ENCODE measurements around the gene DPCD. TPM values are rescaled to one million over a fixed set of nuclear protein-coding genes. Genes with fewer than 3 reads are reported as not detected.

DPCD gene
- polyA plus RNA-seq, 1 of the 3 experiments (the other 2 are of a cell fraction), result 106 TPM

DNA sequence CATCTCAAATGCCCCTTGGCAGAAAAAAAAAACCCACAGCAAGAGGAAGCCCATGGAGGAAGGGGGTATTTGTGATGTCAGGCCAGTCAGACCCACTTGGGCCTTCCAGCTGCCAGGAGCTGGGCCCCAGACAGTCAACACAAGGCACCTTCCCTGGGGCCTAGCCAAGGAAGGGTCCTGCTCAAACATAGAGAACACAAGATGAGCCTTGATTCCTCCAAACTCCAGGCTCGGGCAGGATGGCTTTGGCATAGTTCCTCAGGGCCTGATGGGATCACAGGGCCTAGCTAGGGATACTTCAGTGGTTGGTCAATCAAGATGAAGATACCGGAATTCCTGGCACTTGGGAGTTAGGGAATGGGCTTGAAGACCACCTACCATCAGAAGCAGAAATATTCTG is 30.8 kb downstream of the DPCD start:
- Histone ChIP-seq H3K27ac (ENCODE audit: low read depth in 2 of 2, low read length in 1 of 2) (no peak overlapping the region), H3K9me2 (no peaks in the 10 kb centered on the region), H3K9ac (no peak overlapping the region), H3K27me3 (ENCODE audit: insufficient read depth) (no peaks in the 10 kb centered on the region), H3K79me2 (ENCODE audit: insufficient read depth) (no peaks in the 10 kb centered on the region), H3K4me1 (ENCODE audit: control insufficient read depth in 1 of 2, insufficient read depth in 2 of 2, low read depth in 1 of 2, low read length in 1 of 2) (peaks cover 0 to 45% of the 10 kb centered on the region in 2 experiments; a peak in 2 of 4 replicates), H2AFZ (ENCODE audit: low read depth) (no peak overlapping the region), H3K9me3 (no peaks in the 10 kb centered on the region), H3K36me3 (replicated peaks in 1 of 2; ENCODE audit: control insufficient read depth in 1 of 2, insufficient read depth in 2 of 2, low read length in 1 of 2) (peaks cover 9 to 11% of the 10 kb centered on the region in 2 experiments), H3F3A (replicated peaks; ENCODE audit: insufficient read depth) (no peaks in the 10 kb centered on the region), H4K20me1 (ENCODE audit: insufficient read depth) (no peaks in the 10 kb centered on the region), H3K4me2 (no peak overlapping the region), H3K4me3 (ENCODE audit: low read depth in 2 of 2, low read length in 1 of 2) (no peak overlapping the region)
- TF ChIP-seq RCOR1 (IDR thresholded peaks at IDR 0.05; ENCODE audit: low read length), result no peak
- no peak for TF ChIP-seq GATA2 (CRISPR knock-in tag; IDR thresholded peaks at IDR 0.05)
- no peak for TF ChIP-seq USF1 (IDR thresholded peaks at IDR 0.05; ENCODE audit: borderline replicate concordance, low read depth)
- TF ChIP-seq GABPA (IDR thresholded peaks at IDR 0.05; ENCODE audit: low read depth), result no peak
- TF ChIP-seq SIN3A (IDR thresholded peaks at IDR 0.05; ENCODE audit: borderline replicate concordance, low read depth, low read length), result no peak
- TF ChIP-seq TCF12 (IDR thresholded peaks at IDR 0.05), result no peak
- TF ChIP-seq CHD2 (IDR thresholded peaks at IDR 0.05; ENCODE audit: low read length, partially characterized antibody), result no peak
- no peak for TF ChIP-seq TAF1 (IDR thresholded peaks at IDR 0.05; ENCODE audit: borderline replicate concordance, low read depth, low read length)
- no peak for TF ChIP-seq IRF3 (IDR thresholded peaks at IDR 0.05; ENCODE audit: low read depth, low read length)
- no peak for TF ChIP-seq ELF1 (IDR thresholded peaks at IDR 0.05)
- TF ChIP-seq NRF1 (IDR thresholded peaks at IDR 0.05; ENCODE audit: low read depth, low read length), result no peak
- TF ChIP-seq, protein P1, sequence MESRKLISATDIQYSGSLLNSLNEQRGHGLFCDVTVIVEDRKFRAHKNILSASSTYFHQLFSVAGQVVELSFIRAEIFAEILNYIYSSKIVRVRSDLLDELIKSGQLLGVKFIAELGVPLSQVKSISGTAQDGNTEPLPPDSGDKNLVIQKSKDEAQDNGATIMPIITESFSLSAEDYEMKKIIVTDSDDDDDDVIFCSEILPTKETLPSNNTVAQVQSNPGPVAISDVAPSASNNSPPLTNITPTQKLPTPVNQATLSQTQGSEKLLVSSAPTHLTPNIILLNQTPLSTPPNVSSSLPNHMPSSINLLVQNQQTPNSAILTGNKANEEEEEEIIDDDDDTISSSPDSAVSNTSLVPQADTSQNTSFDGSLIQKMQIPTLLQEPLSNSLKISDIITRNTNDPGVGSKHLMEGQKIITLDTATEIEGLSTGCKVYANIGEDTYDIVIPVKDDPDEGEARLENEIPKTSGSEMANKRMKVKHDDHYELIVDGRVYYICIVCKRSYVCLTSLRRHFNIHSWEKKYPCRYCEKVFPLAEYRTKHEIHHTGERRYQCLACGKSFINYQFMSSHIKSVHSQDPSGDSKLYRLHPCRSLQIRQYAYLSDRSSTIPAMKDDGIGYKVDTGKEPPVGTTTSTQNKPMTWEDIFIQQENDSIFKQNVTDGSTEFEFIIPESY (IDR thresholded peaks at IDR 0.05; ENCODE audit: borderline replicate concordance, low read depth), result no peak
- TF ChIP-seq RAD21 (IDR thresholded peaks at IDR 0.05; ENCODE audit: low read length), result no peak
- no peak for TF ChIP-seq REST (IDR thresholded peaks at IDR 0.05; ENCODE audit: low read depth, low read length)
- no peak for TF ChIP-seq FOXJ3 (CRISPR knock-in tag; IDR thresholded peaks at IDR 0.05)
- TF ChIP-seq POLR2AphosphoS5 (IDR thresholded peaks at IDR 0.05; ENCODE audit: low read depth, low read length), result no peak
- TF ChIP-seq EP300 (IDR thresholded peaks at IDR 0.05; ENCODE audit: borderline replicate concordance in 1 of 2, low read depth in 1 of 2, low read length in 1 of 2), result no peak
- TF ChIP-seq TEAD4 (IDR thresholded peaks at IDR 0.05; ENCODE audit: borderline replicate concordance, insufficient read depth), result no peak
- TF ChIP-seq FOSL2 (IDR thresholded peaks at IDR 0.05; ENCODE audit: borderline replicate concordance, low read depth), result no peak
- TF ChIP-seq RFX5 (IDR thresholded peaks at IDR 0.05; ENCODE audit: low read length), result no peak
- DNase-seq, result no peak
- WGBS (ENCODE audit: low lambda C conversion rate), result 100% methylated on average over 1 of the region's 2 CpGs
- POLR2A ChIA-PET, result interaction anchor here (0.7 kb wide), 1 partner anchor 8 kb away, joined by 3 read pairs; no protein-coding TSS in a partner anchor
- CTCF ChIA-PET, result interaction anchor here (1.6 to 9.0 kb wide), 3 partner anchors 13 to 162 kb away, joined by 4 to 61 read pairs (median 14); no protein-coding TSS in a partner anchor

Data from SK-N-SH (cell line).